HepG2 (cell line): Measurements from ENCODE around the gene MIF4GD. TPM values are rescaled to one million over a fixed set of nuclear protein-coding genes. Genes with fewer than 3 reads are reported as not detected.

Source experiments
- DR1 ChIP-seq: sonication (generic); formaldehyde crosslinking; IDR thresholded peaks from 2 replicates; pipeline ENCODE4 v1.8.0; 2021; ENCODE audit warnings: mild to moderate bottlenecking, missing genetic modification reagents, inconsistent platforms
- ELF1 ChIP-seq: sonication (generic); formaldehyde crosslinking; IDR thresholded peaks from 2 replicates; pipeline ENCODE4 v1.4.0; 2020; ENCODE audit warnings: missing genetic modification reagents
- ETV5 ChIP-seq: IDR thresholded peaks from 2 replicates; pipeline ENCODE4 v1.6.1; 2018; ENCODE audit warnings: missing biosample characterization, missing genetic modification reagents, inconsistent platforms, borderline replicate concordance
- HNF4A ChIP-seq: sonication (generic); formaldehyde crosslinking; IDR thresholded peaks from 2 replicates; pipeline ENCODE4 v1.4.0; 2020; ENCODE audit warnings: missing genetic modification reagents
- JUN ChIP-seq: sonication (generic); formaldehyde crosslinking; IDR thresholded peaks from 2 replicates; pipeline ENCODE4 v1.4.0; 2020; ENCODE audit warnings: mild to moderate bottlenecking, missing genetic modification reagents
- KDM3A ChIP-seq: IDR thresholded peaks from 2 replicates; pipeline ENCODE4 v1.6.1; 2018; ENCODE audit warnings: low read depth, missing compliant biosample characterization
- NCOA5 ChIP-seq: sonication (generic); formaldehyde crosslinking; IDR thresholded peaks from 2 replicates; pipeline ENCODE4 v1.4.0; 2020; ENCODE audit warnings: missing genetic modification reagents
- POLR2AphosphoS5 ChIP-seq: IDR thresholded peaks from 2 replicates; pipeline ENCODE4 v1.6.1; 2012; ENCODE audit warnings: low read depth, low read length
- SOX13 ChIP-seq, 3 experiments: fragments of 450-650 bp in 1 of 3; sonication (generic) in 1 of 3; formaldehyde crosslinking in 1 of 3; IDR thresholded peaks in 2 of 3; conservative IDR thresholded peaks in 1 of 3; 2 replicates each; pipeline versions ENCODE4 v1.5.0 to v1.6.1; 2016 to 2020; ENCODE audit warnings: antibody characterized with exemption in 1 of 3, mild to moderate bottlenecking in 1 of 3, missing compliant biosample characterization in 1 of 3, missing genetic modification reagents in 1 of 3, moderate library complexity in 1 of 3
- ZFYVE20 ChIP-seq: sonication (generic); formaldehyde crosslinking; IDR thresholded peaks from 2 replicates; pipeline ENCODE4 v1.8.0; 2023; ENCODE audit warnings: low read depth, mild to moderate bottlenecking, moderate library complexity, missing genetic modification reagents, borderline replicate concordance
- ZNF326 ChIP-seq: sonication (generic); formaldehyde crosslinking; IDR thresholded peaks from 2 replicates; pipeline ENCODE4 v1.4.0; 2020; ENCODE audit warnings: missing genetic modification reagents, borderline replicate concordance
- ZNF468 ChIP-seq: sonication (generic); formaldehyde crosslinking; IDR thresholded peaks from 2 replicates; pipeline ENCODE4 v1.8.0; 2022; ENCODE audit warnings: mild to moderate bottlenecking, moderate library complexity, missing genetic modification reagents
- ZNF530 ChIP-seq: sonication (generic); formaldehyde crosslinking; IDR thresholded peaks from 2 replicates; pipeline ENCODE4 v1.5.0; 2020; ENCODE audit warnings: low read depth, mild to moderate bottlenecking, missing genetic modification reagents
- polyA plus RNA-seq, 8 experiments: library from polyadenylated mRNA; depleted of rRNA in 3 of 8; stranded (reverse) in 7 of 8; unstranded in 1 of 8; fragments of >200 nt; fragmentation: Illumina TruSeq in 4 of 8; extraction: Trizol in 4 of 8; gene quantifications; 2 replicates each; pipeline versions ENCODE4 v1.2.1 to v1.2.3, GENCODE V29; 2011 to 2016; ENCODE audit warnings: low read depth in 4 of 8, missing spikeins in 1 of 8, mixed read lengths in 1 of 8; ENCODE audit not compliant: insufficient read depth in 1 of 8
- total RNA-seq, 5 experiments: library from RNA; depleted of rRNA; stranded (reverse); fragments of >200 nt; fragmentation: Illumina TruSeq; extraction: Trizol; gene quantifications; 2 replicates each; pipeline ENCODE4 v1.2.3, GENCODE V29; 2016; ENCODE audit warnings: low read depth in 1 of 5
- TF ChIP-seq, protein P1 (sequence below): sonication (generic); formaldehyde crosslinking; IDR thresholded peaks from 2 replicates; pipeline ENCODE4 v1.5.0; 2020; ENCODE audit warnings: mild to moderate bottlenecking, missing genetic modification reagents, moderate library complexity
- TF ChIP-seq, protein P2 (sequence below), 2 experiments: fragments of 450-650 bp in 1 of 2; sonication (generic) in 1 of 2; formaldehyde crosslinking in 1 of 2; IDR thresholded peaks; 2 replicates each; pipeline versions ENCODE4 v1.6.1 to v1.8.0; 2016 to 2022; ENCODE audit warnings: antibody characterized with exemption in 1 of 2, mild to moderate bottlenecking in 1 of 2, missing genetic modification reagents in 1 of 2
- TF ChIP-seq, protein P3 (sequence below): sonication (generic); formaldehyde crosslinking; IDR thresholded peaks from 2 replicates; pipeline ENCODE4 v1.8.0; 2022; ENCODE audit warnings: mild to moderate bottlenecking, missing genetic modification reagents, borderline replicate concordance

Gene MIF4GD
- total and polyA plus RNA-seq, 2 of the 13 experiments (the other 11 are each of a cell fraction or from before 2014, with no cell fraction given): 14.0 to 28.0 TPM

DNA sequence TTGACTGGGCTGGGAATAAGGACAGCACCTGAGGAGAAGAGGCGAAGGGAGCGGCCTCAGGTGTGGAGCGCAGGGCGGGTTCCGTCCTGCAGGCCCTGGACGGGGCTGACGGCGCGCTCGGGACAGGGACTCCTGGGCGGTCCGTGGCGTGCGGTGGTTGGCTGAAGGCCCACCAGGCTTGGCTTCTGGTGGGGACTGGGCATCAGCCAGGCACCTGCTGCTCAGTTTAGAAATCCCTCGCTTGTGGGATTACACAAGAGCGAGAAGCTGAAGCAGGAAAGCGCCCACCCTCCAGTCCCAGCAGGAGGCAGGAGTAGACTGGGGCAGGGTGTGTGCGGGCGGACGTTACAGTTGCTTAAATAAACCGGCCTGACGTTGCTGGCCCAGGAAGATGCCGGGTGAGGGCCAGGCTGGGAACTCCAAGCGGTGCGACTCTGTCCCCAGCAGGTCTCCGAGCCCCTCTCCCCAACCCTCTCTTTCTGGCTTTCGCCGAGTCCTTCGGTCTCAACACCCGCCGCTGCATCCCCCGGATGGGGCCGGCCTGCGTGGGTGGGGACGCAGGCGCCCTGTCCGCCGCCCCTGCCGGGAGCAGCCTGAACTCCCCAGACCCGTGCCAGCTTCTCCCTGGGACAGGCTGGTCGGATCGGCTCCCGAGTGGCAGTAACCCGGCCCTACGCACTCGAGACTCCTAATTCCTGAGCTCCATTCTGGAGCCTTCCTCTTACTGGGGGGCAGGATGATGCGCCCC lies 639 bp downstream of the MIF4GD start (continued):
- TF ChIP-seq, protein P1, sequence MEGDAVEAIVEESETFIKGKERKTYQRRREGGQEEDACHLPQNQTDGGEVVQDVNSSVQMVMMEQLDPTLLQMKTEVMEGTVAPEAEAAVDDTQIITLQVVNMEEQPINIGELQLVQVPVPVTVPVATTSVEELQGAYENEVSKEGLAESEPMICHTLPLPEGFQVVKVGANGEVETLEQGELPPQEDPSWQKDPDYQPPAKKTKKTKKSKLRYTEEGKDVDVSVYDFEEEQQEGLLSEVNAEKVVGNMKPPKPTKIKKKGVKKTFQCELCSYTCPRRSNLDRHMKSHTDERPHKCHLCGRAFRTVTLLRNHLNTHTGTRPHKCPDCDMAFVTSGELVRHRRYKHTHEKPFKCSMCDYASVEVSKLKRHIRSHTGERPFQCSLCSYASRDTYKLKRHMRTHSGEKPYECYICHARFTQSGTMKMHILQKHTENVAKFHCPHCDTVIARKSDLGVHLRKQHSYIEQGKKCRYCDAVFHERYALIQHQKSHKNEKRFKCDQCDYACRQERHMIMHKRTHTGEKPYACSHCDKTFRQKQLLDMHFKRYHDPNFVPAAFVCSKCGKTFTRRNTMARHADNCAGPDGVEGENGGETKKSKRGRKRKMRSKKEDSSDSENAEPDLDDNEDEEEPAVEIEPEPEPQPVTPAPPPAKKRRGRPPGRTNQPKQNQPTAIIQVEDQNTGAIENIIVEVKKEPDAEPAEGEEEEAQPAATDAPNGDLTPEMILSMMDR (CRISPR knock-in tag): peak; percentile 91
- TF ChIP-seq SOX13 (IDR thresholded peaks at IDR 0.05) (no peak), SOX13 (CRISPR knock-in tag; conservative IDR thresholded peaks at IDR 0.05 in 1 of 2, IDR thresholded peaks at IDR 0.05 in 1 of 2) (no peak), JUN (CRISPR knock-in tag) (no peak), POLR2AphosphoS5 (no peak), NCOA5 (no peak), ZNF326 (CRISPR knock-in tag) (no peak), ETV5 (CRISPR knock-in tag) (peak; percentile 41), ZFYVE20 (no peak; the same call in 1 of the 2 replicates), HNF4A (CRISPR knock-in tag) (no peak), KDM3A (CRISPR knock-in tag) (peak; percentile 58), ELF1 (no peak), ZNF468 (CRISPR knock-in tag) (no peak), DR1 (peak; percentile 77; the same call in 1 of the 2 replicates), ZNF530 (CRISPR knock-in tag) (no peak)
- TF ChIP-seq, protein P2, sequence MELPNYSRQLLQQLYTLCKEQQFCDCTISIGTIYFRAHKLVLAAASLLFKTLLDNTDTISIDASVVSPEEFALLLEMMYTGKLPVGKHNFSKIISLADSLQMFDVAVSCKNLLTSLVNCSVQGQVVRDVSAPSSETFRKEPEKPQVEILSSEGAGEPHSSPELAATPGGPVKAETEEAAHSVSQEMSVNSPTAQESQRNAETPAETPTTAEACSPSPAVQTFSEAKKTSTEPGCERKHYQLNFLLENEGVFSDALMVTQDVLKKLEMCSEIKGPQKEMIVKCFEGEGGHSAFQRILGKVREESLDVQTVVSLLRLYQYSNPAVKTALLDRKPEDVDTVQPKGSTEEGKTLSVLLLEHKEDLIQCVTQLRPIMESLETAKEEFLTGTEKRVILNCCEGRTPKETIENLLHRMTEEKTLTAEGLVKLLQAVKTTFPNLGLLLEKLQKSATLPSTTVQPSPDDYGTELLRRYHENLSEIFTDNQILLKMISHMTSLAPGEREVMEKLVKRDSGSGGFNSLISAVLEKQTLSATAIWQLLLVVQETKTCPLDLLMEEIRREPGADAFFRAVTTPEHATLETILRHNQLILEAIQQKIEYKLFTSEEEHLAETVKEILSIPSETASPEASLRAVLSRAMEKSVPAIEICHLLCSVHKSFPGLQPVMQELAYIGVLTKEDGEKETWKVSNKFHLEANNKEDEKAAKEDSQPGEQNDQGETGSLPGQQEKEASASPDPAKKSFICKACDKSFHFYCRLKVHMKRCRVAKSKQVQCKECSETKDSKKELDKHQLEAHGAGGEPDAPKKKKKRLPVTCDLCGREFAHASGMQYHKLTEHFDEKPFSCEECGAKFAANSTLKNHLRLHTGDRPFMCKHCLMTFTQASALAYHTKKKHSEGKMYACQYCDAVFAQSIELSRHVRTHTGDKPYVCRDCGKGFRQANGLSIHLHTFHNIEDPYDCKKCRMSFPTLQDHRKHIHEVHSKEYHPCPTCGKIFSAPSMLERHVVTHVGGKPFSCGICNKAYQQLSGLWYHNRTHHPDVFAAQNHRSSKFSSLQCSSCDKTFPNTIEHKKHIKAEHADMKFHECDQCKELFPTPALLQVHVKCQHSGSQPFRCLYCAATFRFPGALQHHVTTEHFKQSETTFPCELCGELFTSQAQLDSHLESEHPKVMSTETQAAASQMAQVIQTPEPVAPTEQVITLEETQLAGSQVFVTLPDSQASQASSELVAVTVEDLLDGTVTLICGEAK (IDR thresholded peaks at IDR 0.05): no peak
- TF ChIP-seq, protein P2 (CRISPR knock-in tag; IDR thresholded peaks at IDR 0.05): no peak
- TF ChIP-seq, protein P3, sequence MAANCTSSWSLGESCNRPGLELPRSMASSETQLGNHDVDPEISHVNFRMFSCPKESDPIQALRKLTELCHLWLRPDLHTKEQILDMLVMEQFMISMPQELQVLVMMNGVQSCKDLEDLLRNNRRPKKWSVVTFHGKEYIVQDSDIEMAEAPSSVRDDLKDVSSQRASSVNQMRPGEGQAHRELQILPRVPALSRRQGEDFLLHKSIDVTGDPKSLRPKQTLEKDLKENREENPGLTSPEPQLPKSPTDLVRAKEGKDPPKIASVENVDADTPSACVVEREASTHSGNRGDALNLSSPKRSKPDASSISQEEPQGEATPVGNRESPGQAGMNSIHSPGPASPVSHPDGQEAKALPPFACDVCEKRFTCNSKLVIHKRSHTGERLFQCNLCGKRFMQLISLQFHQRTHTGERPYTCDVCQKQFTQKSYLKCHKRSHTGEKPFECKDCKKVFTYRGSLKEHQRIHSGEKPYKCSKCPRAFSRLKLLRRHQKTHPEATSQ (CRISPR knock-in tag): no peak
